T-cell (primary cell): ENCODE data around the gene SH3GLB1. TPM values are rescaled to one million over a fixed set of nuclear protein-coding genes. Genes with fewer than 3 reads are reported as not detected.

Source experiments
- ATAC-seq, 4 experiments: fragments of 200-7000 bp in 3 of 4; fragments of 150-1000 bp in 1 of 4; cut with Tn5 transposase; replicated peaks in 1 of 4; 1 replicate in 3 of 4; 2 replicates in 1 of 4; pipeline ENCODE4 v1.10.0; 2021; ENCODE audit warnings: moderate library complexity in 3 of 4, mild to moderate bottlenecking in 2 of 4, moderate number of reproducible peaks in 1 of 4
- CTCF ChIA-PET, 2 donors: fragments of 300-600 bp; sonication (Branson Sonifier 250); formaldehyde crosslinking; loops; one replicate each; lab custom pipeline; 2022; ENCODE audit warnings: antibody characterized with exemption in 2 of 2; lab: Charles Lee
- POLR2A ChIA-PET, 2 donors: fragments of 300-600 bp; sonication (Branson Sonifier 250); formaldehyde crosslinking; loops; one replicate each; lab custom pipeline; 2022; ENCODE audit warnings: antibody characterized with exemption in 2 of 2; lab: Charles Lee
- DNase-seq, 35 experiments: peaks; one replicate each; pipeline versions ENCODE4 v3.0.0 to v3.0.0-alpha.2; 2013 to 2023
- H3K27ac ChIP-seq: one replicate; pipeline ENCODE4 v1.5.1; 2013; ENCODE audit warnings: low read length
- H3K27me3 ChIP-seq, 2 experiments: replicated peaks in 1 of 2; 1 replicate in 1 of 2; 2 replicates in 1 of 2; pipeline versions ENCODE4 v1.6.1 to v1.7.0; 2013; ENCODE audit warnings: low read length in 1 of 2, mixed read lengths in 1 of 2; ENCODE audit not compliant: control insufficient read depth in 2 of 2, insufficient read depth in 2 of 2; ENCODE audit errors: extremely low read depth in 1 of 2
- H3K36me3 ChIP-seq, 2 donors: 1 replicate in 1 of 2; 2 replicates in 1 of 2; pipeline versions ENCODE4 v1.6.1 to v1.7.0; 2013; ENCODE audit warnings: low read length in 1 of 2; ENCODE audit not compliant: control insufficient read depth in 2 of 2, insufficient read depth in 1 of 2; ENCODE audit errors: extremely low read depth in 1 of 2
- H3K4me1 ChIP-seq, 2 experiments: 1 replicate in 1 of 2; 2 replicates in 1 of 2; pipeline versions ENCODE4 v1.6.1 to v1.7.0; 2013; ENCODE audit warnings: low read length in 2 of 2, mixed read lengths in 1 of 2; ENCODE audit not compliant: insufficient read depth in 2 of 2, control insufficient read depth in 1 of 2; ENCODE audit errors: extremely low read depth in 1 of 2
- H3K4me3 ChIP-seq, 2 donors: 1 replicate in 1 of 2; 2 replicates in 1 of 2; pipeline versions ENCODE4 v1.5.1 to v1.7.0; 2013; ENCODE audit warnings: mild to moderate bottlenecking in 2 of 2, low read length in 1 of 2, moderate library complexity in 1 of 2; ENCODE audit not compliant: control insufficient read depth in 1 of 2; ENCODE audit errors: extremely low read depth in 1 of 2
- H3K9me3 ChIP-seq: 2 replicates; pipeline ENCODE4 v1.7.0; 2013
- H3K27ac Mint-ChIP-seq, 2 donors: one replicate each; pipeline ENCODE4 v1.8.0; 2020 to 2021; ENCODE audit warnings: mild to moderate bottlenecking in 2 of 2, mixed read lengths in 2 of 2
- H3K27me3 Mint-ChIP-seq, 2 donors: one replicate each; pipeline ENCODE4 v1.8.0; 2021 to 2022; ENCODE audit warnings: mixed read lengths in 2 of 2
- H3K36me3 Mint-ChIP-seq: one replicate; pipeline ENCODE4 v1.8.0; 2021; ENCODE audit warnings: mixed read lengths
- H3K4me1 Mint-ChIP-seq, 3 donors: one replicate each; pipeline ENCODE4 v1.8.0; 2020 to 2022; ENCODE audit warnings: mixed read lengths in 3 of 3, mild to moderate bottlenecking in 1 of 3
- H3K4me3 Mint-ChIP-seq, 3 donors: one replicate each; pipeline ENCODE4 v1.8.0; 2020 to 2022; ENCODE audit warnings: mild to moderate bottlenecking in 3 of 3, mixed read lengths in 3 of 3, moderate library complexity in 3 of 3
- H3K9me3 Mint-ChIP-seq, 3 donors: one replicate each; pipeline ENCODE4 v1.8.0; 2020 to 2022; ENCODE audit warnings: mixed read lengths in 3 of 3
- WGBS: methylation state at CpG from one replicate; pipeline ENCODE4 v1.1.5; 2013; ENCODE audit warnings: missing lambda C conversion rate; ENCODE audit not compliant: insufficient coverage; 5-methylcytosine and 5-hydroxymethylcytosine counted together
- total RNA-seq, 35 experiments: library from RNA in 6 of 35; stranded (reverse) in 6 of 35; fragments of 120-200 nt in 1 of 35; gene quantifications; one replicate each; pipeline versions ENCODE4 v1.2.1 to v1.2.4 and lab custom pipeline; 2013 to 2026

The SH3GLB1 gene
- total RNA-seq, 5 donors from 2014 or later (not counting 1 experiment from before 2014, with no cell fraction given) = 42.2 to 48.0 (median 45.8) TPM

GRCh38 chr1:86739648-86740509 lies 35.5 kb downstream of the SH3GLB1 start:
- POLR2A ChIA-PET = interaction anchor here (0.5 to 0.9 kb wide), 6 partner anchors 18 to 310 kb away, joined by 3 to 6 read pairs (median 4); partner anchors contain the start of genes HS2ST1 (in 1 of the 2) and SH3GLB1 (in 1 of the 2)
- Histone ChIP-seq H3K4me3 (peak overlapping the region; percentile 3 to 51), H3K9me3 (no peaks in the 10 kb centered on the region), H3K36me3 (peaks cover 15 to 52% of the 10 kb centered on the region in 2 donors), H3K27ac (peak overlapping the region; percentile 57), H3K4me1 (peaks cover 5 to 14% of the 10 kb centered on the region in 2 experiments), H3K27me3 (no peaks in the 10 kb centered on the region)
- no peak overlapping the region for H3K4me3 Mint-ChIP-seq
- H3K4me1 Mint-ChIP-seq = peaks cover 0 to 4% (median 0%) of the 10 kb centered on the region in 3 donors
- no CpG with 5 or more reads among the region's 3 CpGs for WGBS
- ATAC-seq (peak; percentile 76 to 85 (median 80)), DNase-seq (peak in 5 of 35 experiments; percentile 1 to 36 (median 7))
- CTCF ChIA-PET = interaction anchor here (0.6 to 2.1 kb wide), 16 partner anchors 10 to 360 kb away, joined by 3 to 13 read pairs (median 3); partner anchors contain the start of genes SH3GLB1 (in 2 of the 2) and ODF2L (in 1 of the 2)
- no peaks in the 10 kb centered on the region for H3K9me3 Mint-ChIP-seq
- no peak overlapping the region for H3K27ac Mint-ChIP-seq
- no peaks in the 10 kb centered on the region for H3K27me3 Mint-ChIP-seq
- H3K36me3 Mint-ChIP-seq = peaks cover 29% of the 10 kb centered on the region

- no peaks in the 10 kb centered on the region for H3K9me3 Mint-ChIP-seq
- H3K27ac ChIP-seq = no peak overlapping the region
- peaks cover 5 to 14% of the 10 kb centered on the region in 2 experiments for H3K4me1 ChIP-seq
- peaks cover 13 to 32% of the 10 kb centered on the region in 2 donors for H3K36me3 ChIP-seq
- H3K4me3 ChIP-seq = no peak overlapping the region
- POLR2A ChIA-PET = interaction anchor here in 1 of 2 donors (0.5 kb wide), 1 partner anchor 18 kb away, joined by 8 read pairs; no protein-coding TSS in a partner anchor
- H3K9me3 ChIP-seq = no peaks in the 10 kb centered on the region
- peak in 30 of 35 experiments; percentile 4 to 73 (median 30) for DNase-seq
- no peak overlapping the region for H3K27ac Mint-ChIP-seq
- no peak for ATAC-seq
- H3K36me3 Mint-ChIP-seq = peaks cover 29% of the 10 kb centered on the region
- no peaks in the 10 kb centered on the region for H3K27me3 ChIP-seq
- peaks cover 0 to 4% (median 0%) of the 10 kb centered on the region in 3 donors for H3K4me1 Mint-ChIP-seq
- CTCF ChIA-PET = interaction anchor here (0.6 to 1.7 kb wide), 10 partner anchors 24 to 366 kb away, joined by 3 to 10 read pairs (median 4); partner anchors contain the start of gene SH3GLB1 (in 1 of the 2)
- WGBS = no CpG with 5 or more reads among the region's 6 CpGs
- no peaks in the 10 kb centered on the region for H3K27me3 Mint-ChIP-seq
- H3K4me3 Mint-ChIP-seq = no peak overlapping the region
These were observed 37.7 kb downstream of the SH3GLB1 start for GRCh38 chr1:86741947-86742572.

GRCh38 chr1:86747304-86747703 lies 42.9 kb downstream of the SH3GLB1 start:
- Mint-ChIP-seq H3K27me3 (no peaks in the 10 kb centered on the region), H3K9me3 (no peaks in the 10 kb centered on the region), H3K4me1 (no peaks in the 10 kb centered on the region), H3K4me3 (no peak overlapping the region), H3K27ac (no peak overlapping the region), H3K36me3 (peaks cover 26% of the 10 kb centered on the region)
- ChIA-PET POLR2A (no interaction called here), CTCF (no interaction called here)
- Histone ChIP-seq H3K27ac (no peak overlapping the region), H3K36me3 (peaks cover 0 to 22% of the 10 kb centered on the region in 2 donors), H3K4me1 (no peaks in the 10 kb centered on the region), H3K9me3 (no peaks in the 10 kb centered on the region), H3K4me3 (no peak overlapping the region), H3K27me3 (no peaks in the 10 kb centered on the region)
- no CpG with 5 or more reads among the region's 1 CpG for WGBS
- no peak for ATAC-seq
- no peak for DNase-seq

GRCh38 chr1:86748622-86749373 lies 44.4 kb downstream of the SH3GLB1 start:
- no peak for DNase-seq
- Histone ChIP-seq H3K9me3 (no peaks in the 10 kb centered on the region), H3K4me3 (no peak overlapping the region), H3K4me1 (no peaks in the 10 kb centered on the region), H3K36me3 (peaks cover 0 to 9% of the 10 kb centered on the region in 2 donors), H3K27ac (no peak overlapping the region), H3K27me3 (no peaks in the 10 kb centered on the region)
- peaks cover 26% of the 10 kb centered on the region for H3K36me3 Mint-ChIP-seq
- H3K9me3 Mint-ChIP-seq = no peaks in the 10 kb centered on the region
- ChIA-PET CTCF (interaction anchor here in 1 of 2 donors (0.9 kb wide), 1 partner anchor 19 kb away, joined by 3 read pairs; no protein-coding TSS in a partner anchor), POLR2A (no interaction called here)
- peak overlapping the region in 1 of 2 donors; percentile 61 for H3K27ac Mint-ChIP-seq
- ATAC-seq = no peak
- no peaks in the 10 kb centered on the region for H3K4me1 Mint-ChIP-seq
- H3K4me3 Mint-ChIP-seq = no peak overlapping the region
- 40% methylated on average over 1 of the region's 4 CpGs for WGBS
- H3K27me3 Mint-ChIP-seq = no peaks in the 10 kb centered on the region

GRCh38 chr1:86750076-86750475 lies 45.7 kb downstream of the SH3GLB1 start:
- ATAC-seq (no peak), DNase-seq (no peak)
- peak overlapping the region in 1 of 2 donors; percentile 34 for H3K27ac Mint-ChIP-seq
- peaks cover 15% of the 10 kb centered on the region for H3K36me3 Mint-ChIP-seq
- H3K4me3 ChIP-seq = no peak overlapping the region
- no peaks in the 10 kb centered on the region for H3K9me3 Mint-ChIP-seq
- peaks cover 0 to 3% of the 10 kb centered on the region in 2 experiments for H3K27me3 ChIP-seq
- ChIA-PET POLR2A (interaction anchor here in 1 of 2 donors (0.6 kb wide), 1 partner anchor 188 kb away, joined by 3 read pairs; no protein-coding TSS in a partner anchor), CTCF (interaction anchor here in 1 of 2 donors (0.5 to 0.9 kb wide), 2 partner anchors 10 to 20 kb away, joined by 3 read pairs; no protein-coding TSS in a partner anchor)
- no peak overlapping the region for H3K4me3 Mint-ChIP-seq
- no CpG with 5 or more reads among the region's 1 CpG for WGBS
- no peaks in the 10 kb centered on the region for H3K4me1 Mint-ChIP-seq
- peaks cover 5 to 6% of the 10 kb centered on the region in 2 donors for H3K27me3 Mint-ChIP-seq
- H3K27ac ChIP-seq = no peak overlapping the region
- no peaks in the 10 kb centered on the region for H3K9me3 ChIP-seq
- peaks cover 0 to 3% of the 10 kb centered on the region in 2 donors for H3K36me3 ChIP-seq
- no peaks in the 10 kb centered on the region for H3K4me1 ChIP-seq
